Activated CD8-positive, alpha-beta memory T cell treated with anti-CD3 and anti-CD28 coated beads, Interleukin-2, amount 50 U/mL, for 48 hours (primary cell): ENCODE measurements around the gene TEX38.
"Not testable (repeated sequence)": the region's sequence is repeated elsewhere in the genome, so short reads cannot be mapped to it uniquely, and the experiment has no call there.

Experiments used
- DNase-seq: peaks from one replicate; pipeline ENCODE4 v3.0.0-alpha.2; 2020

The TEX38 gene

GRCh38 chr1:46689897-46690296, 18.2 kb downstream of the TEX38 start:
- DNase-seq = no peak

- DNase-seq = no peak
These were observed 19.3 kb downstream of the TEX38 start for GRCh38 chr1:46690931-46691421.

GRCh38 chr1:46691997-46692790, 20.5 kb downstream of the TEX38 start:
- no peak for DNase-seq

GRCh38 chr1:46692811-46693770, 21.4 kb downstream of the TEX38 start:
- DNase-seq = no peak

- not testable (repeated sequence) for DNase-seq
These were observed 23.0 kb downstream of the TEX38 start for GRCh38 chr1:46694676-46695075.

GRCh38 chr1:46697053-46697452, 25.4 kb downstream of the TEX38 start:
- no peak for DNase-seq

DNA sequence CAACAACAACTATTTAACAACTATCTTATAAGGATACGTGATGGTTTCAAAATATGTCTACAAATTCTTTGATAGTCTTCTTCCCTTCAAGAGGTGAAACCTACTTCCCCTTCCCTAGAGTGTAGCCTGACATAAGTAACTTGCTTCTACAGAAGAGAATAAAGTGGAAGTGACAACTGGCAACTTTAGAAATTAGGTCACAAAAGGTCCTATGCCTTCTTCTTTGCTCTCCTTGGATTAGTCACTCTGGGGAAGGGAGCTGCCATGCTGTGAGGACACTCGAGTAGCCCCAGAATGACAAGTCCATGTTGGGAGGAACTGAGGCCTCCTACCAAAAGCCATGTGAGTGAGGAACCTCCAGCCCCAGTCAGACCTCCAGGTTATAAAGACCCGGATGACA, 28.0 kb downstream of the TEX38 start:
- no peak for DNase-seq

DNA sequence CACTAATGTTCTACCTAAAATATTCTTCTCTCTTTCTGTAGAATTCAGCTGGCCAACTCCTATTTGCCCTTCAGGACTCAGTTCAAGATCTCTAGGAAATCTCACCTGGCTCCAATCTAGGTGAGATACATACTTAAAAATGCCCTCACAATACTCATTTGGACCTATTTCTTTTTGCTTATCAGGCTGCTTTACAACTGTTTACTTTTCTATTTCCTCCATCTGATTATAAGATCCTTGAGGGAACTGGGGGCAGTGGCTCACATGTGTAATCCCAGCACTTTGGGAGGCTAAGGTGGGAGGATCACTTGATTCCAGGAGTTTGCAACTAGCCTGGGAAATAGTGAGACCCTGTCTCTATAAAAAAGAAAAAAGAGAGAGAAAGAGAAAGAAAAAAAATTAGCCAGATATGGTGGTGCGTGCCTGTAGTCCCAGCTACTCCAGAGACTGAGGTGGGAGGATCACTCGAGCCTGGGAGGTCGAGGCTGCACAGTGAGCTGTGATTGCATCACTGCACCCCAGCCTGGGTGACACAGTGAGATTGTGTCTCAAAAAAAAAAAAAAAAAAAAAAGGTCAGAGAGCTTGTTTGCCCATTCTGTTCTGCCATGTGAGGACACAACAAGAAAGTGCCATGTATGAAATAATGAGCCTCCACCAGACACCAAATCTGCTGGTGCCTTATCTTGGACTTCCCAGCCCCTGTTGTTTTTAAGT, 32.4 kb downstream of the TEX38 start:
- DNase-seq = no peak

- no peak for DNase-seq
These were observed 33.8 kb downstream of the TEX38 start for GRCh38 chr1:46705408-46705807.

- no peak for DNase-seq
These were observed 36.5 kb downstream of the TEX38 start for GRCh38 chr1:46708121-46708520.

DNA sequence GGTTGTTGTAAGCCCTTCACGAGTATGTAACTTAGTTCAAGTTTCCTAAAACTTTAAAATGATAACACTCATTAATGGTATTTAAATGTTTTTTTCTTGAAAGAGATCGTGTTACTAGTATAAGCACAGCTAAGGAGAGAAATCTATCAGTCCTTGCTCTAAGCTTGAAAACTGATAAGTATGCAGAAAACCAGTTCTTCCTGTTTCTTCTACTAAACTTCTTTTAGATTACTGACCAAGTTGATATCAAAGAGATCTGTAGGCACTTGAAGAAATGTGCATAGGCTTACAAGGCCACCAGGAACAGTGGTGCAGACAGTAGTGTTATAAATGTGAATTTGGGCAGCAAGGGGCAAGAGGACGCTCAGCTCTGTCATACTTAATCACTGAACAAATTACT, 43.3 kb downstream of the TEX38 start:
- no peak for DNase-seq

DNA sequence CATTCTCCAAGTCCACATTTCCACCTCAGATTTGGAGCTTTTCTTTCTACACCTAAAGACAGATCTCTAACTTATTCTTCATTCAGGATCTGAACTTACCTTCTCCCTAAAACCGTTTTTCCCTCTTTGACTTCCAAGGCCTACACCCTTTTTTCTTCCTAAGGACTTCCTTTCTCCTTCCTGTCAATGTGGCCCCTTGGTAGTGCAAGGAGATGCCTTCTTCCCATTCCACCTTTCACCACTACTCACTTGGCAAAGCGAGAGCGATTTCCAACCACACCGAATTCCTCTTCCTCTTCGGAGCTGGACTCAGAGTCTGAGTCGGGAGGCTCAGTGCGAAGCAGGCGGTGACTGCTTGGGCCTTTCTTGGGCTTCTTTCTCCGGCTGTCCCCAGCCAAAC, 46.0 kb downstream of the TEX38 start:
- DNase-seq = no peak

GRCh38 chr1:46718340-46718726, 46.7 kb downstream of the TEX38 start:
- DNase-seq = no peak

GRCh38 chr1:46718727-46719622, 47.3 kb downstream of the TEX38 start, which contains the start of gene EFCAB14:
EFCAB14 (minus strand) TSS chr1:46719114; CDS start chr1:46718087, 1,027 bp downstream.
- DNase-seq = peak; percentile 100

GRCh38 chr1:46719689-46720088, 48.0 kb downstream of the TEX38 start:
- DNase-seq = no peak

DNA sequence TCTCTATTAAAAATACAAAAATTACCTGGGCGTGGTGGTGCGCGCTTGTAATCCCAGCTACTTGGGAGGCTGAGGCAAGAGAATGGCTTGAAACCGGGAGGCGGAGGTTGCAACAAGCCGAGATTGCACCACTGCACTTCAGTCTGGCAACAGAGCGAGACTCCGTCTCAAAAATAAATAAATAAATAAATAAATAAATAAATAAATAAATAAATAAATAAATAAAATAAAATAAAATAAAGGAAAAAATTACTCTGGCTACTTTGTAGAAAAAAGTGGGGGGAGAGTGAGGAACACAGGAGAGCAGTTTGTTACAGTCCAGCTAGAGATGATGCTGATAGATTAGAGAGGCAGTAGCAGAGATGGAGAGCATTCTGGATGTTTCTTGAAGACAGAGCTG, 48.7 kb downstream of the TEX38 start:
- not testable (repeated sequence) for DNase-seq

DNA sequence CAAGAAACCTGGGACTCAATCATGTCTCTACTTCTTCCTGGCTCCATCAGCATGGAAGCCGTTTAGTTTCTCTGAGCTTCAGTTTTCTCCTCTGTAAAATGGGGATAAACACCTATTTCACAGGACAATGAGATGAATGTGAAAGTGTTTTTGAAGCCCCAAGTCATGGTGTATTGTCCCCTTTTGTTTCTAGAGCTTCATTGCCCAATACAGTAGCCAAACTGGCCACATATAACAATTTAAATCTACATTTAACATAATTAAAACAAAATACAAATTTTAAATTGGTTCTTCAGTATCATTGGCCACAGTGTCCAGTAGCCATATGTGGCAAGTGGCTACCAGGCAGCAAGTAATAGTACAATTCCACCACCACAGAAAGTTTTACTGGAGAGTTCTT, 49.5 kb downstream of the TEX38 start:
- DNase-seq = no peak

- no peak for DNase-seq
These were observed 50.1 kb downstream of the TEX38 start for GRCh38 chr1:46721686-46722205.
